Stimulated activated CD8-positive, alpha-beta memory T cell treated with anti-CD3 and anti-CD28 coated beads, Interleukin-15, amount 100 ng/mL, for 48 hours (primary cell): ENCODE results near the gene MAGI3.

Source experiments
- DNase-seq, 2 donors: peaks; one replicate each; pipeline ENCODE4 v3.0.0-alpha.2; 2020; ENCODE audit warnings: low read depth in 2 of 2

MAGI3 gene

GRCh38 chr1:113389953-113390834 is at the start of gene MAGI3:
Gene MAGI3 (plus strand): TSS chr1:113390515. CDS start chr1:113391034, 519 bp downstream.
- DNase-seq: peak; percentile 94

GRCh38 chr1:113353580-113353979 is 36.7 kb upstream of the MAGI3 start:
- no peak for DNase-seq

DNA sequence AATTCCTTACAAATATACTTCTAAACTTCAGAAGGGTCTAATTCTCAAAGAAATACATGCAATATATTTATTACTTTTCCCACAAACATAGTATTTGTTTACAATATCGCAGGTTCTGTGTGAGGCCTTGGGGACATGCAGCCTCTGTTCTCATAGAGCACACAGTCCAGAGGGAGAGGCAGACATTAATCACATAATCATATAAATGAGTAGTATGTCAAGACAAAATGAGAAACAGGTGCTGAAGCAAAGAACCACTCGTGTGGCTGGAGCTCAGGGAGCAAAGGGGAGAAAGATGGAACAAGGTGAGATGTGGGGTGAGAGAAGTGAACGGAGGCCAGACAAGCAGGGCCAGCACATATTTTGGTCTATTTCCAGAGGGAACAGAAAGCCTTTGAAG is 26.4 kb upstream of the MAGI3 start:
- no peak for DNase-seq

DNA sequence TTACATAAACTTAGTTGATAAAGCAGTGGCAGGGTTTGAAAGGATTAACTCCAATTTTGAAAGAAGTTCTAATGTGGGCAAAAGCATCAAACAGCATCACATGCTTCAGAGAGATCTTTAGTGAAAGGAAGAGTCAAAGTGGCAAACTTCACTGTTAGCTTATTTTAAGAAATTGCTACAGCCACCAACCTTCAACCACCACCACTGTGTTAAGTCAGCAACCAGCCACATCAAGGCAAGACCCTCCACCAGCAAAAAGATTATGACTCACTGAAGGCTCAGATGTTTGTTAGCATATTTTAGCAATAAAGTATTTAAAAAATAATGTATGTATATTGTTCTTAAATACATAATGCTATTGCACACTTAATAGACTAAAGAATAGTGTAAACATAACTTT is 21.3 kb upstream of the MAGI3 start:
- DNase-seq: no peak

DNA sequence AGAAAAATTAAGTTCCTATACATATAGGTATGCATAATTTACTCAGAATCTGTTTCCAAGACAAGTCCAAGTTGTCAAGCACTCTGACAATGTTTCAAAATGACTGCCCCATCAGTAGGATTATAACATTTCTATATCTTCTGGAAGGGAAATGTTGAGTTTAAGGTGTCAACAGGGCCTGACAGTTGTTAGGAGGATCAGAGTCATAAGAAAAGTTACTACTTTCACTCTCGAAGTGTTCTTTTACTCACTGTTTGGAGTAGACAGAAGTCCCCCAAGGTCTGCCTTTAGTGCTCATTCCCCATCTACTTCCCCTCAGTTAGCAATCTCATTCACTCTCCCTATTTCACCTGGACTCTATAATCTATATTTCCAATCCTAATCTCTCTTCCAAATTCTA is 20.6 kb upstream of the MAGI3 start:
- no peak for DNase-seq

- no peak for DNase-seq
Measured at GRCh38 chr1:113370868-113371267, 19.4 kb upstream of the MAGI3 start.

DNA sequence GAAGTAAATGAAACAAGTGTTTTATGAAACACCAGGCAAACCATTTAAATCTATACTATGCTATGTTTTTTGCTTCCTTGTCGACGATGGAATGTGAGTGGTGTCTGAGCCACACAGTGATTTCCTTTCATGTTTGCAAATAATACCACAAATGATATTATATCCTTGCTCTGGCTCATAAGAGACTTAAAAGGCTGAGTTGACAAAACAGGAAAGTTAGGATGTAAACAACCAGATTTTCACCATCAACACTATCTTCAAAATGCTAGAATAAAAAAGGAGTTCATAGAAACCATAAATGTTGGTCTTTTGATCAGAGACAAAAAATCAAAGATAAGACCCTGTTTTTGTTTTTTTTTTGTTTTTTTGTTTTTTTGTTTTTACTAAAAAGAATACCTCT is 17.8 kb upstream of the MAGI3 start:
- DNase-seq: no peak

GRCh38 chr1:113373644-113374043 is 16.7 kb upstream of the MAGI3 start:
- no peak for DNase-seq

GRCh38 chr1:113375878-113376277 is 14.4 kb upstream of the MAGI3 start:
- no peak for DNase-seq

DNA sequence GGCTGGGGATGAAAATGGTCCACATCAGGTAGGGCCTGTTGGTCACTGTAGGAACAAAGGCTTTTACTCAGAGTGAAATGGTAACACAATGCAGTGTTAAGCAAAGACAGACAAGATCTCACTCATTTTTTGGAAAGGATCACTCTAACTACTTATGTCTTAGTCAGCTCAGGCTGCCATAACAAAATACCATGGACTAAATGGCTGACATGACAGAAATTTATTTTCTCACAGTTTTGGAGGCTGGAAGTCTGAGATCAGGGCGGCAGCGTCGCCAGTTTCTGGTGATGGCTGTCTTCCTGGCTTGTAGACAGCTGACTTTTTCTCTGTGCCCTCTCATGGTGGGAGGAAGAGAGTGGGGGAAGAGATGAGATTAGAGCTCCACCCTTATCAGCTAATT is 10.2 kb upstream of the MAGI3 start:
- no peak for DNase-seq

DNA sequence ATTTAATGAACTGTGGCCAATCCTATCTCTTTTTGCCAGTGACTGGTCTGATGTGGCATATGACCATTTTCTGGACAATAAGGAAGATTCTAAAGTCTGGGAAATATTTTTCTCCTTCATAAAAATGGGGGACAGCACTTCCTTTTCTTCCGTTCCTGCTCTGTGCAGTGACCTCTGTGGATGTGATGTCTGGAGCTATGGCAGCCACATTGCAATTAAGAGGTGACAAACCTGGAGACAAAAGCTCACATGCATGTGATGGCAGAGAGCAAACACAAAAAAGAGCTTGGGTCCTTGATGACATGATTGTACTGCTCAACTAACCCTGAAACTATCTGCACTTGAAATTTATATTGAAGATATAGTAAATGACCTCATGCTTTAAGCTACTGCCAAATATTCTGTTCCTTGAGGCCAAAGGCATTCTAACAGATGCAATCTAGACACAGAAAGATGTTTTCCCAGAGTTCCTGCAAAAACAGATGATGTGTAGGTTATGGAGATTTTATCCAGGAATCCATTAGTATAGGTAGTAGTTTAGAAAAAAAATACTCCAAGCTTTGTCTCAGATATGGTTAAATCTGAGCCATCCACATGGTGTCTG is 2.2 kb upstream of the MAGI3 start:
- no peak for DNase-seq

GRCh38 chr1:113388621-113389358 is 1.5 kb upstream of the MAGI3 start:
- no peak for DNase-seq

GRCh38 chr1:113389359-113389952 is 859 bp upstream of the MAGI3 start:
- no peak for DNase-seq

DNA sequence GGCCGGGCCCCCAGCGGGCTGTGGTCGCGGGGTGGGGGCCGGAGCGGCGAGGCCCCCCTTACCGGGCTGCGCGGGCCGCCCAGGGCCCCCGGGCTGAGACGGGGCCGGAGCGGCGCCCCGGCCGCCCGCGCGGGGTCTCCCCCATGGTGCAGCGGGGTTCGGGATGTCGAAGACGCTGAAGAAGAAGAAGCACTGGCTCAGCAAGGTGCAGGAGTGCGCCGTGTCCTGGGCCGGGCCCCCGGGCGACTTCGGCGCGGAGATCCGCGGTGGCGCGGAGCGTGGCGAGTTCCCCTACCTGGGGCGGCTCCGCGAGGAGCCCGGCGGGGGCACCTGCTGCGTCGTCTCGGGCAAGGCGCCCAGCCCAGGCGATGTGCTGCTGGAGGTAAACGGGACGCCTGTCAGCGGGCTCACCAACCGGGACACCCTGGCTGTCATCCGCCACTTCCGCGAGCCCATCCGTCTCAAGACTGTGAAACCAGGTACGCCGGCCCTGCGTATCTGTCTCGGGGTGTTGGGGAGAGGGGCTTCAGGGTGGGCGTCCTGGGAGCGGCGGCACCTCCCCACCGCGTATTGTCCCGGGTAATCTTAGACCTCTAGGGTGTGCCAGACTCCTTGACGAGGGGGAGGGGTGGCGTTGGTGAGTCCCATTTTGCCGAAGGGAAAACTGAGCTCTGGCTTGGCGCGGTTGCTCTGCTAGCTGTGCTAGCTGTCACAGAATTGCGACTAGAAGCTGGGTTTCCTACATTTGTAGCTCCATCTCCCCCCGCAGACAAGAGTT is 745 bp downstream of the MAGI3 start:
- DNase-seq: peak in 1 of 2 donors; percentile 11

DNA sequence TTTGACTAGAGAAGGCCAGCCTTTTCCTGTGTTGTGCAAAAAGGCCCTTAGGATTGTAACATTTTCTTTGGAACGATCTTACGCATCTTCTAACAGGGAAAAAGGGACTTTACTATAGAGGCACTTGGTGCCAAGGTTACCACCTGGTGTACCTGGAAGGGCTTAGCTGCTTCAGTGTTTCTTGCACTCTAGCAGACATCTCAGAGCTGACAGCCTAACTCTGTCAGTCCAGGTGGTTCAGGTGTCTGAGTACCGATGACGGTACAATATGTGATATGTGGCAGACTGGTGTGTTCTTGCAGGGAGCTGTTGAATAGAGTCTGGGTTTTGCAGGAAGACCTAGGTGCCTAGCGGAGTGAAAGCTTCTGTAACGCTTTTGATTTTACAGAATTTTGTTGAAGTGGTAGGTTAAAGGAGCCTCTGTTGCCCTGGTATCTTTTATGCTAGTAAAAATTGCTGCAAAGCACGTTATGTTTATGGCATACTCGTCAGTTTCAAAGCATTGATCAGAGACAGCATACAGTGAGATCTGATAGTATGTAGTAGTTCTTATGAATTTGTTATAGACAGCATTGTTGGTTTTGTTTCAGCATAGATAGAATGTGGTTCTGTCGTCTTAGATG is 1.4 kb downstream of the MAGI3 start:
- DNase-seq: no peak

DNA sequence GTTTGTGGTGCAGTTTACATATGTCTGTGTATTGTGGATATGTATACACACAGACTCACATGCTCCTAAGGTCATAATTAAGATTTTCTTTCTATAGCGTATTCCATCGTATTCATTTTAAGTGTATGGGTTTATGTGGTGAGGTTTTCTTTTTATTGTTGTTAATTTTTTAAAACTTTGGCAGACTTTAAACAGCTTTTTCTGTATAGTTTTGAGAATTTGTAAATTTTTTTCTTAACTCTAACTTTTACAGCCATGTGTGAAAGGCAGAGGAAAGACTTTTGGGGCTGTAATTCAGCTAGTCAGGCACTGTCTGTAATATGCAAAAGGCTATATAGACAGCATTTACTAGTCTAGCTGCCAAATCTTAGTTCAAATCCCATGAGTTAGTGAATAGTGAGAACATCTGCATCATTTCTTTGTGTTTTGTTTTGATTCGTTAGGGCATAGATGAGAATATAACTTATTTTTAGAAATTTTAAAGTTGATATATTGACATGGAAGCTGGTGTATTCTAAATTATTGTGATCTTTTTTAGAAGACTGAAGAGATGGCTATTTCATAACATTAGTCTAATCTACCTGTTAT is 2.3 kb downstream of the MAGI3 start:
- DNase-seq: no peak

DNA sequence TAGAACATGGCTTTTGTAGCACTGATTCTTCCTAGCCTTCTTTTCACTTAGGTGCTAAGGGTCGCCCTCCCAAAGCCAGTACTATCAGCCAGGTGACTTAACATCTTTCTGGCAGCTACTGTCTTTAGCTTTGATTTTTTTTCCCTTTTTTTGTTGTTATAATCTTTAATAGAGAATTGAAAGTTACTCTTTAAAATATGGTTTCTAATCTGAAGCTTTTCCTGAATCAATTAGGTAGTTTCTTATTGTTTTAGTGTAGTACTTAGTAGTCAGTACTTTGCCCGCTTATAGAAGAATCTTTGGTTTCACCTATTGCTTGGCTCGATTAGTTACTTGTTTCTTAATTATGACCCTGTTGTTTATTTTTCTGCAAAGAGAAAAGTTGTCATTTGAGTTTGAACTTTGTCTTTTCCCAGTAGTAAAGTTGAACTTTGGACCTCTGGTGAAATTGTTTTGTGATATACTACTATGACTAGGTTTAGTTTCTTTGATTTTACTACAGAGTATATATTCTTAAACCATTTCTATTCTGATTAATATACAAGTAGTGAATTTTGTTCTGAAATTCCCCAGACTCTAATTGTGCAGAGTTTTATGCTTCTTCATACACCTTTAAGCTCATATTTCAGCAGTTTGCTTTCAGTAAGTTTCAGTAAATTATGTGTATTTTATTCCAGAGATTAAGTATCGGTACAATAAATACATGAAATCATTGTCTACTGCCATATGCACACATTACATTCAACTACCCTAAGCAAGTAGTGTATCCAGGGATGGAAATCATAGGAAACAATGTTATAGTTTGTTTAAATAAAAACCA is 3.9 kb downstream of the MAGI3 start:
- no peak for DNase-seq

DNA sequence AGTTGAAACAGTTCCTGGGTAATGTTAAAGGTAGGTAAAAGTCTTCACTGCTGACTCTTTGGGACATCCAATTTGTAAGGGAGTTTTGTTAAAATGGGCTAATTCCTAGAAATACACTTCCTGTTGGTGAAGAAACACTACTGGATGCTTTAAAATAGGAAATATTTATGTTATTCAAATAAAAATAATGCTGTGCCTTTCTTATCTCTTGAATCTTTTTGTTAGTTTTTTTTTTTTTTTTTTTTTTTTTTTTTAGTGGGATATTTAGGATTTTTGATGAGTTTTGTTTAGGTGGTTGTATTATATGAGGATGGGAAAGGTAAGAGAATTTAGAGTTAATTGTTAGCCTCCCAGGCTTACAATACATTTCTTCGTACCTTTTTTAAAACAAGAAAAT is 4.5 kb downstream of the MAGI3 start:
- no peak for DNase-seq

GRCh38 chr1:113396102-113396501 is 5.8 kb downstream of the MAGI3 start:
- no peak for DNase-seq

- no peak for DNase-seq
Measured at GRCh38 chr1:113396585-113396984, 6.3 kb downstream of the MAGI3 start.
